Measurements from ENCODE around the gene MCF2L.

The MCF2L gene

GRCh38 chr13:113024466-113024865 lies 55.5 kb downstream of the MCF2L start:
- TF ChIP-seq ISL1 (CRISPR knock-in tag; IDR thresholded peaks at IDR 0.05): no peak
- TF ChIP-seq ZFP30 (CRISPR knock-in tag; IDR thresholded peaks at IDR 0.05): no peak
- no peak for TF ChIP-seq RARB (CRISPR knock-in tag; IDR thresholded peaks at IDR 0.05)
- no peak for TF ChIP-seq SNAI2 (CRISPR knock-in tag; IDR thresholded peaks at IDR 0.05)
- no peak for TF ChIP-seq PATZ1 (CRISPR knock-in tag; IDR thresholded peaks at IDR 0.05; ENCODE audit: borderline replicate concordance)
- TF ChIP-seq ZC3H10 (CRISPR knock-in tag; IDR thresholded peaks at IDR 0.05): no peak
- ATAC-seq: no peak

- TF ChIP-seq, protein P1, sequence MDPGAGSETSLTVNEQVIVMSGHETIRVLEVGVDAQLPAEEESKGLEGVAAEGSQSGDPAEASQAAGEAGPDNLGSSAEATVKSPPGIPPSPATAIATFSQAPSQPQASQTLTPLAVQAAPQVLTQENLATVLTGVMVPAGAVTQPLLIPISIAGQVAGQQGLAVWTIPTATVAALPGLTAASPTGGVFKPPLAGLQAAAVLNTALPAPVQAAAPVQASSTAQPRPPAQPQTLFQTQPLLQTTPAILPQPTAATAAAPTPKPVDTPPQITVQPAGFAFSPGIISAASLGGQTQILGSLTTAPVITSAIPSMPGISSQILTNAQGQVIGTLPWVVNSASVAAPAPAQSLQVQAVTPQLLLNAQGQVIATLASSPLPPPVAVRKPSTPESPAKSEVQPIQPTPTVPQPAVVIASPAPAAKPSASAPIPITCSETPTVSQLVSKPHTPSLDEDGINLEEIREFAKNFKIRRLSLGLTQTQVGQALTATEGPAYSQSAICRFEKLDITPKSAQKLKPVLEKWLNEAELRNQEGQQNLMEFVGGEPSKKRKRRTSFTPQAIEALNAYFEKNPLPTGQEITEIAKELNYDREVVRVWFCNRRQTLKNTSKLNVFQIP (CRISPR knock-in tag; IDR thresholded peaks at IDR 0.05; ENCODE audit: borderline replicate concordance, low read depth): no peak
- TF ChIP-seq ZNF565 (CRISPR knock-in tag; conservative IDR thresholded peaks at IDR 0.05; ENCODE audit: low read depth) (no peak), ZFP30 (CRISPR knock-in tag; IDR thresholded peaks at IDR 0.05) (no peak), SNAI2 (CRISPR knock-in tag; IDR thresholded peaks at IDR 0.05) (no peak), ZNF8 (CRISPR knock-in tag; IDR thresholded peaks at IDR 0.05) (no peak), OSR1 (CRISPR knock-in tag; IDR thresholded peaks at IDR 0.05) (no peak), ZC3H10 (CRISPR knock-in tag; IDR thresholded peaks at IDR 0.05) (no peak)
- ATAC-seq: no peak
Measured at GRCh38 chr13:113026391-113026910, 57.4 kb downstream of the MCF2L start.

DNA sequence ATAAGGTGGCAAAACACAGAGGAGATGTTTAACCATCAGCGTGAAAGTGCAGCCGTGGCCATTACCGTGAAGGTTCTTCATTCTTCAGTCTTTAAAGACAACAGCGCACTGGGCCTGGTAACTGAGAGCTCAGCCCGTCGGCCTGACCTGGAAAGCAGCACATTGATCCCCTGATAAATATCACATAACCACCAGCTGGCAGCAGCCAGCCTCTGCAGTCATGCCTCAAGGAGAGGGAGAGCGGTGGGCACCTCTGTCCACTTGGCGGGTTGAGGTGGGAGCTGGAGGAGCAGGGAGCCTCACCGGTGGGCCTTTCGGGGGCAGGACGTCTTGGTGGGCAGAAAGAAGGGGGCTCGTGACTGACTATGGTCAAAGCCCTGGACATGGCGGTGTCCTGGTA lies 58.1 kb downstream of the MCF2L start:
- TF ChIP-seq, protein P2, sequence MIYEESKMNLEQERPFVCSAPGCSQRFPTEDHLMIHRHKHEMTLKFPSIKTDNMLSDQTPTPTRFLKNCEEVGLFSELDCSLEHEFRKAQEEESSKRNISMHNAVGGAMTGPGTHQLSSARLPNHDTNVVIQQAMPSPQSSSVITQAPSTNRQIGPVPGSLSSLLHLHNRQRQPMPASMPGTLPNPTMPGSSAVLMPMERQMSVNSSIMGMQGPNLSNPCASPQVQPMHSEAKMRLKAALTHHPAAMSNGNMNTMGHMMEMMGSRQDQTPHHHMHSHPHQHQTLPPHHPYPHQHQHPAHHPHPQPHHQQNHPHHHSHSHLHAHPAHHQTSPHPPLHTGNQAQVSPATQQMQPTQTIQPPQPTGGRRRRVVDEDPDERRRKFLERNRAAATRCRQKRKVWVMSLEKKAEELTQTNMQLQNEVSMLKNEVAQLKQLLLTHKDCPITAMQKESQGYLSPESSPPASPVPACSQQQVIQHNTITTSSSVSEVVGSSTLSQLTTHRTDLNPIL (CRISPR knock-in tag; IDR thresholded peaks at IDR 0.05; ENCODE audit: low read depth): no peak
- TF ChIP-seq GLIS3 (CRISPR knock-in tag; IDR thresholded peaks at IDR 0.05) (no peak), ESRRG (CRISPR knock-in tag; IDR thresholded peaks at IDR 0.05) (no peak), CSDC2 (CRISPR knock-in tag; IDR thresholded peaks at IDR 0.05) (no peak), BACH2 (CRISPR knock-in tag; IDR thresholded peaks at IDR 0.05; ENCODE audit: borderline replicate concordance) (no peak), TCF4 (CRISPR knock-in tag; IDR thresholded peaks at IDR 0.05; ENCODE audit: borderline replicate concordance) (no peak), SNAI2 (CRISPR knock-in tag; IDR thresholded peaks at IDR 0.05) (no peak), ZNF8 (CRISPR knock-in tag; IDR thresholded peaks at IDR 0.05) (no peak), CSRNP3 (CRISPR knock-in tag; IDR thresholded peaks at IDR 0.05) (no peak), ZFP30 (CRISPR knock-in tag; IDR thresholded peaks at IDR 0.05) (no peak), ARNTL (CRISPR knock-in tag; IDR thresholded peaks at IDR 0.05; ENCODE audit: borderline replicate concordance, low read depth) (no peak)
- TF ChIP-seq, protein P3, sequence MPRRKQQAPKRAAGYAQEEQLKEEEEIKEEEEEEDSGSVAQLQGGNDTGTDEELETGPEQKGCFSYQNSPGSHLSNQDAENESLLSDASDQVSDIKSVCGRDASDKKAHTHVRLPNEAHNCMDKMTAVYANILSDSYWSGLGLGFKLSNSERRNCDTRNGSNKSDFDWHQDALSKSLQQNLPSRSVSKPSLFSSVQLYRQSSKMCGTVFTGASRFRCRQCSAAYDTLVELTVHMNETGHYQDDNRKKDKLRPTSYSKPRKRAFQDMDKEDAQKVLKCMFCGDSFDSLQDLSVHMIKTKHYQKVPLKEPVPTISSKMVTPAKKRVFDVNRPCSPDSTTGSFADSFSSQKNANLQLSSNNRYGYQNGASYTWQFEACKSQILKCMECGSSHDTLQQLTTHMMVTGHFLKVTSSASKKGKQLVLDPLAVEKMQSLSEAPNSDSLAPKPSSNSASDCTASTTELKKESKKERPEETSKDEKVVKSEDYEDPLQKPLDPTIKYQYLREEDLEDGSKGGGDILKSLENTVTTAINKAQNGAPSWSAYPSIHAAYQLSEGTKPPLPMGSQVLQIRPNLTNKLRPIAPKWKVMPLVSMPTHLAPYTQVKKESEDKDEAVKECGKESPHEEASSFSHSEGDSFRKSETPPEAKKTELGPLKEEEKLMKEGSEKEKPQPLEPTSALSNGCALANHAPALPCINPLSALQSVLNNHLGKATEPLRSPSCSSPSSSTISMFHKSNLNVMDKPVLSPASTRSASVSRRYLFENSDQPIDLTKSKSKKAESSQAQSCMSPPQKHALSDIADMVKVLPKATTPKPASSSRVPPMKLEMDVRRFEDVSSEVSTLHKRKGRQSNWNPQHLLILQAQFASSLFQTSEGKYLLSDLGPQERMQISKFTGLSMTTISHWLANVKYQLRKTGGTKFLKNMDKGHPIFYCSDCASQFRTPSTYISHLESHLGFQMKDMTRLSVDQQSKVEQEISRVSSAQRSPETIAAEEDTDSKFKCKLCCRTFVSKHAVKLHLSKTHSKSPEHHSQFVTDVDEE (CRISPR knock-in tag; IDR thresholded peaks at IDR 0.05): no peak
- no peak; the same call in 2 of the 3 replicates for ATAC-seq

DNA sequence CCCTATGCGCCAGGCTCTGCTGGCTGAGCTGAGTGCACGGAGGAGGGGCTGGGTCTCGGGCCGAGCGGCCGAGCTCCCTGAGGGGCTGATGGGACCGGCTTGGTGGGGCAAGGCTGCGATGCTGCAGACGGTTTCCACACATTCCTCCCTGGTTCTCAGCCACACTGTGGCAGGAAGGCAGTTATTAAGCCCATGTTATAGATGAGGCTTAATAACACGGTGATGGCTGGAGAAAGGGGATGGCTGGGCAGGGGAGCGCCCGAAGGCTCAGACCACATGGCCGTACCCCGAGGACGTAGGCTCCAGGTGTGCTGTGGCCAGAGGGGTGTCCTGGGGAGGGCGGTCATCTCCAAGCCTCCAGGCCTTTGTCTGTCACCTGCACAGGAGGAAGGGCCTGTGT lies 58.6 kb downstream of the MCF2L start:
- ATAC-seq: no peak
- TF ChIP-seq TCF4 (CRISPR knock-in tag; IDR thresholded peaks at IDR 0.05; ENCODE audit: borderline replicate concordance): no peak
- no peak for TF ChIP-seq SNAI2 (CRISPR knock-in tag; IDR thresholded peaks at IDR 0.05)
- TF ChIP-seq RARB (CRISPR knock-in tag; IDR thresholded peaks at IDR 0.05): no peak
- no peak for TF ChIP-seq PATZ1 (CRISPR knock-in tag; IDR thresholded peaks at IDR 0.05; ENCODE audit: borderline replicate concordance)
- TF ChIP-seq, protein P3 (CRISPR knock-in tag; IDR thresholded peaks at IDR 0.05): no peak
- TF ChIP-seq ZNF70 (CRISPR knock-in tag; IDR thresholded peaks at IDR 0.05): no peak
